Mucosa of rectum (tissue), 2 donors: Measurements from ENCODE around the gene GRIN3B.

Source experiments
- H3K27ac ChIP-seq, 2 donors: one replicate each; pipeline ENCODE4 v1.7.0; 2013; ENCODE audit warnings: inconsistent platforms in 2 of 2, low read depth in 2 of 2, low read length in 2 of 2
- H3K27me3 ChIP-seq, 2 donors: one replicate each; pipeline ENCODE4 v1.7.0; 2013; ENCODE audit warnings: low read length in 2 of 2; ENCODE audit not compliant: control insufficient read depth in 2 of 2, insufficient read depth in 2 of 2
- H3K36me3 ChIP-seq, 2 donors: one replicate each; pipeline ENCODE4 v1.7.0; 2013; ENCODE audit warnings: low read length in 2 of 2; ENCODE audit not compliant: control insufficient read depth in 2 of 2, insufficient read depth in 2 of 2
- H3K4me1 ChIP-seq, 2 donors: one replicate each; pipeline ENCODE4 v1.7.0; 2013; ENCODE audit warnings: low read length in 2 of 2, mild to moderate bottlenecking in 1 of 2; ENCODE audit not compliant: control insufficient read depth in 2 of 2, insufficient read depth in 2 of 2
- H3K4me3 ChIP-seq, 2 donors: one replicate each; pipeline ENCODE4 v1.7.0; 2013; ENCODE audit warnings: low read length in 2 of 2
- H3K9ac ChIP-seq, 2 donors: one replicate each; pipeline ENCODE4 v1.7.0; 2013; ENCODE audit warnings: low read length in 2 of 2, low read depth in 1 of 2, mild to moderate bottlenecking in 1 of 2
- H3K9me3 ChIP-seq, 2 donors: one replicate each; pipeline ENCODE4 v1.7.0; 2013; ENCODE audit warnings: low read length in 2 of 2; ENCODE audit not compliant: control insufficient read depth in 2 of 2
- donor health status: healthy.
- donor health status: Normal muscosa, but diverticular disease.

GRIN3B gene

DNA sequence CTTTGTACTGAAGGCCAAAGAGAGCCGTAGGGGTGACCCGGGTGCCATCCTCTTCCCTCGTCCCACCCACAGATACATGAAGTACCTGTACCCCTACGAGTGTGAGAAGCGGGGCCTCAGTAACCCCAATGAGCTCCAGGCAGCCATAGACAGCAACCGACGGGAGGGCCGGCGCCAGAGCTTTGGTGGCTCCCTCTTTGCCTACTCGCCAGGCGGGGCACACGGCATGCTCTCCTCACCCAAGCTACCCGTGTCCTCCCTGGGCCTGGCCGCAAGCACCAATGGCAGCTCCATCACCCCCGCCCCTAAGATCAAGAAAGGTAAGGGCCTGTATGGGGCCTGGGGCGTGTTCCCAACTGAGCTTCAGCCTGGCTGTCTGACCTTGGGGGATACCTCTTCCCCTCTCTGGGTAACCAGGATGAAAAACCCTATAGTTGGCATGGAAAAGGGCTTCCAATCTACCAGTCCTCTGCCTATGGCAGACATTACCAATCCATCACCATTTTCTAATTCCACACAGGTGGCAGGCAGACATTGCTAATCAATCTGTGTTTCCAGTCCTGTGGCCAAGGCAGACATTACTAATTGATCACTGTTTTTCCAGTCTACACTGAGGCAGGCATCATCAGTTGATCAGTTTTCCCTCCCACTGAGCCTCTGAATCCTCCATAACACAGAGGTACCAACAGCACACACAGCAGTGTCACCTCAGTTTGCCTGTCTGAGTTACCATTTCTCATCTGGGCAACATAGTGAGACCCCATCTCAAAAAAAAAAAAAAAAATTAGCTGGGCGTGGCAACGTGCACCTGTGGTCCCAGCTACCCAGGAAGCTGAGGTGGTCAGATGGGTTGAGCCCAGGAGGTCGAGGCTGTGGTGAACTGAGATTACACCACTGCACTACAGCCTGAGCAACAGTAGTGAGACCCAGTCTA, 35.2 kb upstream of the GRIN3B start:
- no peak overlapping the region for H3K9ac ChIP-seq
- H3K27me3 ChIP-seq: no peaks in the 10 kb centered on the region
- no peaks in the 10 kb centered on the region for H3K9me3 ChIP-seq
- H3K4me1 ChIP-seq: no peaks in the 10 kb centered on the region
- no peak overlapping the region for H3K4me3 ChIP-seq
- H3K27ac ChIP-seq: no peak overlapping the region
- H3K36me3 ChIP-seq: peaks cover 18 to 21% of the 10 kb centered on the region in 2 donors

DNA sequence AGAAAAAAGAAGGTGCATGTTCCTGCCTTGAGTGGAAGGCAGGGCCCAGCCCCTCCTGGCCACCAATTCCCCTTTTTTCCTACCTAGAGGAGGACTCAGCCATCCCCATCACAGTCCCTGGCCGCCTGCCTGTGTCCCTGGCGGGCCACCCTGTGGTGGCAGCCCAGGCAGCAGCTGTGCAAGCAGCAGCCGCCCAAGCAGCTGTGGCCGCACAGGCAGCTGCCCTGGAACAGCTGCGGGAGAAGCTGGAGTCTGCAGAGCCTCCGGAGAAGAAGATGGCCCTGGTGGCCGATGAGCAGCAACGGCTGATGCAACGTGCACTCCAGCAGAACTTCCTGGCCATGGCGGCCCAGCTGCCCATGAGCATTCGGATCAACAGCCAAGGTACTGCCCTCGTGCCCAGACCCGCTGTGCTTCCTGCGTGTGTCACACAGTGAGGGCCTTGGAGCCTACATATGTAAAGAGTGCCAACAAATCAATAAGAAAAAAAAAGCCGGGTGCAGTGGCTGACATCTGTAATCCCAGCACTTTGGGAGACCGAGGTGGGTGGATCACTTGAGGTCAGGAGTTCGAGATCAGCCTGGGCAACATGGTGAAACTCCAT, 33.6 kb upstream of the GRIN3B start:
- peaks cover 26 to 28% of the 10 kb centered on the region in 2 donors for H3K36me3 ChIP-seq
- no peaks in the 10 kb centered on the region for H3K4me1 ChIP-seq
- H3K9ac ChIP-seq: no peak overlapping the region
- no peak overlapping the region for H3K4me3 ChIP-seq
- no peaks in the 10 kb centered on the region for H3K27me3 ChIP-seq
- no peak overlapping the region for H3K27ac ChIP-seq
- H3K9me3 ChIP-seq: peaks cover 0 to 5% of the 10 kb centered on the region in 2 donors

DNA sequence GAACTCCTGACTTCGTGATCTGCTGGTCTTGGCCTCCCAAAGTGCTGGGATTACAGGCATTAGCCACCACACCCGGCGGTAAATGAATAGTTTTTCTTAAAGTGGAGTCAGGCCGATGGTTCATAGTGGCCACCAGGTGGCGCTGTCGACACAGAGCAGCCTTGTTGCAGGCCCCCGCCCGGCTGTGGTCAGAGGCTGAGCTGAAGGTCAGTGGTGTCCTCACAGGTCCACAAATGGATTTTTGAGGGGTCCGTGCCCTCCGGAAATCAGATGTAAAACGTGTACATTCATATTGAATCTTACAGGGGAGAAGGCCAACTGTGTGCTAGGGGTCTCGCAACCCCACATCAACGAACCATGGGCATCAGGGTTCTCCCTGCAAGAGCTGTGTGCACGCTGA, 29.5 kb upstream of the GRIN3B start:
- H3K27ac ChIP-seq: no peak overlapping the region
- H3K9me3 ChIP-seq: peaks cover 0 to 5% of the 10 kb centered on the region in 2 donors
- no peak overlapping the region for H3K4me3 ChIP-seq
- peaks cover 19% of the 10 kb centered on the region in 2 donors for H3K36me3 ChIP-seq
- no peak overlapping the region for H3K9ac ChIP-seq
- no peaks in the 10 kb centered on the region for H3K27me3 ChIP-seq
- no peaks in the 10 kb centered on the region for H3K4me1 ChIP-seq

DNA sequence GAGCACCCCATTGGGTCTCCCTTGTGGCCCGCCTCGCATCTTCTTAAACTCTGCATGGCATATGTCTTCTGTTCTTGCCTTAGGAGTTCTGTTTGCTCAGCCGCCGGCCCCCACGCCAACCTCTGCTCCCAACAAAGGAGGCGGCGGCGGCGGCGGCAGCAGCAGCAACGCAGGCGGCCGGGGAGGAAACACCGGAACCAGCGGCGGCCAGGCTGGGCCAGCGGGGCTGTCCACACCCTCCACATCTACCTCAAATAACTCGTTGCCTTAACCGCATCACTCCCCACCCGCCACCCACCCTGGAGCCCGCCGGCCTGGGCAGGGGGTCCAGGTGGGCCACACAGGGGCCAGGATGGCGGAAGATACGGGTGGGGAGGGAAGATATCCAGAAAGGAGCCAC, 28.4 kb upstream of the GRIN3B start:
- Histone ChIP-seq H3K4me1 (no peaks in the 10 kb centered on the region), H3K27ac (no peak overlapping the region), H3K9ac (no peak overlapping the region), H3K4me3 (no peak overlapping the region), H3K27me3 (no peaks in the 10 kb centered on the region), H3K9me3 (peaks cover 0 to 5% of the 10 kb centered on the region in 2 donors), H3K36me3 (peaks cover 14 to 17% of the 10 kb centered on the region in 2 donors)

DNA sequence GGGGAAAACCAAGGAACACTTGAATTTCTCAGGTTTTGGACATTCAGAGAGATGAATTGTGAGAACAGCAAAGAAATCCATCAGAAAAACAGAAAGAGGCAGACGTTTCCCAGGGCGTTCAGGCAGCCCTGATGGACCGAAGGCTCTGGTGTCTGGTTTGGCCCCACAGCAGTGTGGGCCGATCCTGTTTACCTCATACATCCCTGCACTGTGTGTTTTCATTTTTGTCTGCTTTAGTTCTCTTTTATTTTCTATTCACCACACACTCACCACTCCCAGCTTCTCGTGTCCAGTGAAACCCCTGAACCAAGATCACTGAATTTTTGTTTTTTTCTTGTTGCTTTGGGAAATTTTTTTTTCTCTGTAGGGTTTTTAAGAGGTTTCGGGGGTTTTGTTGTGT, 27.9 kb upstream of the GRIN3B start:
- Histone ChIP-seq H3K9ac (no peak overlapping the region), H3K4me1 (no peaks in the 10 kb centered on the region), H3K36me3 (peaks cover 14 to 17% of the 10 kb centered on the region in 2 donors), H3K4me3 (no peak overlapping the region), H3K27me3 (no peaks in the 10 kb centered on the region), H3K9me3 (peaks cover 0 to 5% of the 10 kb centered on the region in 2 donors), H3K27ac (no peak overlapping the region)

DNA sequence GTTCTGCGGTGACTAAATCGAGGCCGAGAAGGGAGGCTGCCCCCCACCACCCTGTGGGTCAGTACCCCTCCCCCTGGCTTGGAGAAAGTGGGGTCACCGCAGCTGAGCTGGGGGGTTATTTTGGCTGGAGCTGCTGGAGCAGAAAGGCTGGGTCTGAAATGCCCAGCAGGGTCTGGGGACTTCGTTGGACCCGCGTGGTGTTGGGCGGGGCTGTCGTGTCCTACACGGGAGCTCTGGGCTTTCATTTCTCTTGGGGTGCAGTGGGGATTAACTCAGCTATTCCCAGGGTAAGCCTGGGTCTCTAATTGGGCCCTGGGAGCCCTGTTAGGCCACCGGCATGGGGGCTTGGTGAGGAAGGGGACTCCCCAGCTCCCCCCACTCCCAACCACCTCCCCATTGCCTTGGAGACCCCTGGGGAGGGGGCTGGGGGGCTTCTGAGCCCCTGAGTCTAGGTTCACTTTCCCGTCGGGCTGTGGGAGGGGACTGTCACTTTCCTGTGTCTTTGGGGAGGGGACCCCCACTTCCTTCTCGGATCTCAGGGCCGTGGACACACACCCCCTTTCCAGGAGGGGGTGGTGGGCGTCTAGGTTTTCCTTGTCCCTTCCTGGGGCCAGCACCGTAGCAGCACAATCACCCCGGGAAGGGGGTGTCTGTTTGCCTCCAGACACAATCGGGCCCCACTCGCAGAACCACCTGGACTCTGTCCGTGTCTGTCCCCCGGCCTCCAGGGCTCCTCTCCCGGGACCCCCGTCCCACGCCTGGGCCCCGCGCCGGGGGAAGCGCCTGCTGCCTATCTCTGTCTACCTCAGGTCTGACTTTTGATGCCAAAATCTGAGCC, 26.3 kb upstream of the GRIN3B start:
- Histone ChIP-seq H3K9ac (no peak overlapping the region), H3K36me3 (peaks cover 7 to 11% of the 10 kb centered on the region in 2 donors), H3K27ac (no peak overlapping the region), H3K4me3 (no peak overlapping the region), H3K4me1 (no peaks in the 10 kb centered on the region), H3K27me3 (no peaks in the 10 kb centered on the region), H3K9me3 (peaks cover 0 to 5% of the 10 kb centered on the region in 2 donors)

DNA sequence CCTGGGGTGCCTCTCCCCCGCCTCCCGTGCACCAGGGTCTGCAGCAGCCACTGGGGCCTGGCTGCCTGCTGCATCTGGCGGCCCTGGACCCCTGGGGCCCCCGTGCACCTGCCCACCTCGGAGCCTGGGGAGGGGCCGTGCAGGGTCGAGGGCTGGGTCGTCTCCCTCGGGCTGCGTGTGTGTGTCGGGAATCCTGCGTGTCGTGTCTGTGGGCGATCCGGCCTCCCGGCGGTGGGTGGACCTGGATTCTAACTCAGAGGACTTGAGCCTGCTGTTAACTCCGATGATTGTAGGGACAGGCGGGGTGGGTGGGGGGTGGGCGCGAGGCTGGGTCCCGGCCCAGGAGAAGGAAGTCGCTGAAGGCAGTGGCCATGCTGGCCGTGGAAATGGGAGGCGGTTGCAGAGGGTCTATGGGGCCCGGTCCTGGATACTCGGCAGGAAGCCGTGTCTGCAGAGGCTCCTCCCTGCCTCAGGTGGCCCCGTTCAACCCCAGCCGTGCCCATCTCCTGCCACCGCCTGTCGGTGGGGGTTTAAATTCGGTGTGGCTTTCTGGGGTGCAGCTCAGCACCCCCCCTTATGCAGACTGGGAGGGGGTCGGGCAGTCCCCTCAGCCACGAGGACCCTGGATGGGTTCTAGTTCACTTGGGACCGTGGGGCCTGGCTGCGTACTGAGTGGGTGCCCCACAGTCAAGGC, 25.5 kb upstream of the GRIN3B start:
- peaks cover 7 to 11% of the 10 kb centered on the region in 2 donors for H3K36me3 ChIP-seq
- H3K9me3 ChIP-seq: peaks cover 0 to 5% of the 10 kb centered on the region in 2 donors
- H3K9ac ChIP-seq: no peak overlapping the region
- H3K4me3 ChIP-seq: no peak overlapping the region
- no peak overlapping the region for H3K27ac ChIP-seq
- H3K4me1 ChIP-seq: no peaks in the 10 kb centered on the region
- H3K27me3 ChIP-seq: no peaks in the 10 kb centered on the region

DNA sequence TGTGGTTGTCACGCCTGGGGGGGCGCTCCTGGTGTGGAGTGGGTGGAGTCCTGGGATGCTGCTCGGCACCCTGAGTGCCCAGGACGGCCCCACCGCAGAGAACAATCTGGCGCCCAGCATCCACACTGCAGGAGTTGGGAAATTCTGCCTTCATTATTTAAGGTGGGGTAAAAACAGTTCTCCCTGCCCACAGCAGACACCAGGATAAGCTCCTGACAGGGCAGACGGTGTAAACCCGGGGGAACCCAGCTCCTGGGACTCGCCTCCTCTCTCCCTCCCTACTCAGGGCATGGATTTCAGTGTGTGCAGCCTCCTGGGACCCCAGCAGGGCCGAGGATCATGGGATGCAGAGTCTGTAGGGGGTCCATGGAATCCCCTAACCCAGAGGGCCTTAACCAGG, 23.7 kb upstream of the GRIN3B start:
- H3K9me3 ChIP-seq: no peaks in the 10 kb centered on the region

DNA sequence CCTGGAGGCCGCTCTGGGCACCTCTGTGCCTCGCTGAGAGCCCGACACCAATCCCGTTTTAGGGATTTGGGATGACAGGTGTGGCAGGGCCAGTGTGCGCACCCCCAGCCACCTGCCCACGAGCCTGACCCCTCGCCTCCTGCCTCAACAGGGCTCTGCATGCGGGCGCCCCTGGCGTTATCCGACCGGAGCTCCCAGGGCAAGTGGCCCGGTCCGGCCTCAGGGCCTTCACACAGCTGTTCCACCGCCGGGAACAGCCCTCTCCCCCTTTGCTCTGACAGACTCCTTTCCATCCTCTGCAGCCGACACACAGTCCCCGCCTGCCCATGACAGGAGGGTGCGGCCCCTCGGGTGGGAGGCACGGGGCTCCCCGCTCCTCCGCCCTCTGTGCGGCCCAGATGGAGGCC, 23.2 kb upstream of the GRIN3B start:
- no peaks in the 10 kb centered on the region for H3K27me3 ChIP-seq
- H3K4me1 ChIP-seq: no peaks in the 10 kb centered on the region
- no peak overlapping the region for H3K9ac ChIP-seq
- H3K36me3 ChIP-seq: peaks cover 0 to 4% of the 10 kb centered on the region in 2 donors
- no peak overlapping the region for H3K27ac ChIP-seq
- no peak overlapping the region for H3K4me3 ChIP-seq
- no peaks in the 10 kb centered on the region for H3K9me3 ChIP-seq

More for the DNA sequence above, 23.7 kb upstream of the GRIN3B start:
- Histone ChIP-seq H3K4me3 (no peak overlapping the region), H3K4me1 (no peaks in the 10 kb centered on the region), H3K36me3 (peaks cover 0 to 4% of the 10 kb centered on the region in 2 donors), H3K27me3 (no peaks in the 10 kb centered on the region), H3K9ac (no peak overlapping the region), H3K27ac (no peak overlapping the region)
